Myocyte (in vitro differentiated cells): Measurements from ENCODE around the gene RWDD1. TPM values are rescaled to one million over a fixed set of nuclear protein-coding genes. Genes with fewer than 3 reads are reported as not detected.

Experiments
- DNase-seq: peaks from one replicate; pipeline ENCODE4 v3.0.0-alpha.2; 2012; ENCODE audit warnings: low read depth
- total RNA-seq: library from RNA; depleted of rRNA; stranded (reverse); fragments of >200 nt; gene quantifications from 2 replicates; pipeline ENCODE4 v1.2.3, GENCODE V29; 2014

Gene RWDD1
- total RNA-seq, 1 donor from 2014 or later: 32.5 TPM

- DNase-seq: no peak
Measured at GRCh38 chr6:116605935-116606334, 34.6 kb downstream of the RWDD1 start.

DNA sequence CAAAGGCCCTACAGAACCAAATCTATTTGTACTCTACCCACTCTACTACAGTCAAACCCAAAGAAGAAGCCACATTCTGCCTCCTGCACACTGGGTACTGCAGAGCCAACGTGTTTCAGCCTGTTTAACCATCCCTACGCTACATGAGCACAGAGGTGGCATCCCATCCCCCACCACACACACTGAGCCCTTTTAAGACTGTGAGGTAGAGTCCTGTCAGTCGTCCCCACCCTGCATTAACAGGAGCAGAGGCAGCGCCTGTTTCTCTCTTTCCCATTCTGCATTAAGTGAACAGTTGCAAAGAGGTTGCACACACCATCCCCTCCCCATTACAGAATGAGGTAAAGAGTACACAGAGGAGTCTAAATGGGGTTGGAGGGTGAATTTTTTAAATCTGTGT, 39.8 kb downstream of the RWDD1 start:
- no peak for DNase-seq

DNA sequence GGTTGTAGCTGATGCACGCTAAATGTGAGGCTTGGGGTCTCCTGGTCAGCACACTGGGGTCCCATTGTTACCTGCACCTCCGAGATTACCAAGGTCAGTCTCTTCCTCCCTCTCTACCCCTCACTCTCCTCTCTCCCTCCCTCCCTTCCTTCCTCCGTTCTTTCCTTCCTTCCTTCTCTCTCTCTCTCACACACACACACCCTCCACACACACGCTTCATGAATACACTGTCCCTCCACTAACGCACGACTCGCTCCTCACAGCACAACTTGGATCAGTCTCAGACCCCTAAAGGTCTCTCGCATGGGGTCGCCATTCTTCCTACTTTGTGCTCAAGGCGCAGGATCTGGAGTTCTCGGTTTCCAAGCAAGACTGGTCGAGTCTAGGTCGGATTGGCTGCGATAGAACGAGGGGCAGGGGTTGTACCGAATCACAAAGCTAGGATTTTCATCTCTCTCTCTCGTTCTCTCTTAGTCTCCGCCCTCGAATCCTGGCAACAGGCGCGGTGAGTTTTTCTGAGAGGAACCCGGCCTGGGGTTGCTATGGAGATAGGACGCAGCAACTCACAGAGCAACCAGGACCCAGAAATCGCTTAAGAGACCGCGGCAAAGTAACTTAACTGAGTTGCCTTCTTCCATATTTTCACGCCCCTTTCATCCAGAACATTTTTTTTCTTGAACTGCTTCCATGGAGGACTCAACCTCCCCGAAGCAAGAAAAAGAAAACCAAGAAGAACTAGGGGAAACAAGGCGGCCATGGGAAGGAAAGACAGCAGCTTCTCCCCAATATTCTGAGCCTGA, 44.8 kb downstream of the RWDD1 start, which contains the start of gene RSPH4A:
Gene RSPH4A (plus strand): TSS at position 543 of the 800 bp plus-strand sequence. CDS start 145 bp downstream, at position 688.
- DNase-seq: peak; percentile 98

- DNase-seq: peak; percentile 69
Measured at GRCh38 chr6:116616737-116617053, 45.4 kb downstream of the RWDD1 start.

- no peak for DNase-seq
Measured at GRCh38 chr6:116624036-116624805, 52.9 kb downstream of the RWDD1 start.

GRCh38 chr6:116625872-116626271, 54.6 kb downstream of the RWDD1 start:
- no peak for DNase-seq

DNA sequence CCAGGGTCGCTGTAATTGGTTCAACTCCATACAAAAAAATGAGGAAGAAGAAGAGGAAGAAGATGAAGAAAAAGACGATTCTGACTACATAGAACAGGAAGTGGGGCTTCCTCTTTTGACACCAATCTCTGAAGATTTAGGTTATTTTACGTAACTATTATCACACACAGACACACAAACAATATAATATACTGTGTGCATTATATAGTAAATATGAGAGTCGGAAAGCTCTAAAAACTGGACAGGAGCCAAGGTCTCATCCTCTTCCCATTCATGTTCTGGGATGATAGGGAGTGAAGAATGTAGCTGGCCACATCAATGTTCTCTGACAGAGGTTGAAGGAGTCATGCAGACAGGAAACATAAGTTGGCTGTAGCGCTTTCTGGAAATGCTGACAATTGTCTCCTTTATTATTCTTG, 58.3 kb downstream of the RWDD1 start:
- no peak for DNase-seq

DNA sequence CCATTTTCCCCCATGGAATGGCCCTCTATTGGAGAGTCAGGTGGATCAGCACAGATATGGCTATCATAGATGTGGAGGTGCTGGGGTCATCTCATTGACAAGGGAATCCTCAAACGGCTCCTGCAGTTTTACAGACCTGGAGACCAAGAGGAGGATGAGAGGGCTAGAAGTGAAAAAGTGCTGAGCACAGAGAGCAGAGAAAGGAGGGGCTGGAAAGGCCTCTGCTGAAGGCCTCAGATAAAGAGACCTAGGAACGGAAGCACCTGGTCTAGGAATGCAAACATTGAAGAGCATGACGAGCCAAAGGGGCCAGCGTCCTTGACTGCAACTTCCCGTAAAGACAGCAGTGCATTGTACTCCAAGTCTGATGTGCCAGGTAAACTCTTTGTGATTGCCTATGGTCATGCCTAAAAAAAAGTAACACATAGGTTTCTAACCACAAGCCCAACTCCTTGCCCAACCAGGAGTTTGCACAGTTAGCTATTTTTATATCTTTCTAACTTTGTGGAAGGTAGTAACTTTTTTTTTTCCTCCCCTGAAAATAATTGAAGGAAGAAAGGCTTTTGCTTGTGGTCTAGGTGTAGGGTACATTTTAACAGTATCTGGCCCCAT, 60.2 kb downstream of the RWDD1 start:
- no peak for DNase-seq

- no peak for DNase-seq
Measured at GRCh38 chr6:116633685-116634084, 62.4 kb downstream of the RWDD1 start.

Other genes with a start within 250 kb of the RWDD1 start
- 31.6 and 32.5 TPM in 2 replicates for gene DSE, start 200.6 kb upstream of the RWDD1 start, total RNA-seq
- 0.31 TPM in 1 of 2 replicates, not detected in the other for gene CALHM6, start 110.1 kb upstream of the RWDD1 start, total RNA-seq
- gene CALHM5, start 59.9 kb upstream of the RWDD1 start, total RNA-seq: 5.0 and 5.4 TPM in 2 replicates
- 0.35 TPM in 1 of 2 replicates, not detected in the other for gene TRAPPC3L, start 25.8 kb upstream of the RWDD1 start, total RNA-seq
- gene CALHM4, start 17.8 kb upstream of the RWDD1 start, total RNA-seq: not detected in 2 replicates
- 1.2 and 1.9 TPM in 2 replicates for gene RSPH4A, start 45.0 kb downstream of the RWDD1 start, total RNA-seq
- 10.1 and 11.0 TPM in 2 replicates for gene ZUP1, start 97.3 kb downstream of the RWDD1 start, total RNA-seq
- gene KPNA5, start 109.7 kb downstream of the RWDD1 start, total RNA-seq: 21.3 and 27.2 TPM in 2 replicates
- gene FAM162B, start 194.2 kb downstream of the RWDD1 start, total RNA-seq: not detected in 2 replicates